Measurements from ENCODE around the gene FOXP1.

DNA sequence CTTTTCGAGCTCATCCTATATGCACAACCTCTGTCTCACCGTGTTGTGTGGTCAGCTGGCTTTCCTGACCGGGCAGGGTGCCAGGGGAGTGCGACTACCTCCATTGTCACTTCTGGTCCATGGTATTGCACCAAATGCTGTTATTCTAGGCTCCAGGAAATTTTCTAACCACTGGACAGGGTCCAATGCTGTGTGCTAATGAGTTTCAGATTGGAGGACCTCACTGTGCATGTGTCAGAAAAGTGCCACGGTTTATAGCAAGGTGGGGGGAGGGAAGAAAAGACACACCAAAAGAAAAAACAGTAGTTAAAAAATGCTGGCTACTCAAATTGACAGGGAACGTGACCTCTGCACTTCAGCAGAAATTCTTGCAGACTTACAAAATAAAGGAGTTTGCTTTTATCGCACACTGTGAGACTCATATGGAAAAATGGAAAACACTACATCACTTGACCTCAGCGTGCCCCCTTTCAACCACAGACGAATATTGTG is 480.1 kb downstream of the FOXP1 start:
- TF ChIP-seq, protein P1, sequence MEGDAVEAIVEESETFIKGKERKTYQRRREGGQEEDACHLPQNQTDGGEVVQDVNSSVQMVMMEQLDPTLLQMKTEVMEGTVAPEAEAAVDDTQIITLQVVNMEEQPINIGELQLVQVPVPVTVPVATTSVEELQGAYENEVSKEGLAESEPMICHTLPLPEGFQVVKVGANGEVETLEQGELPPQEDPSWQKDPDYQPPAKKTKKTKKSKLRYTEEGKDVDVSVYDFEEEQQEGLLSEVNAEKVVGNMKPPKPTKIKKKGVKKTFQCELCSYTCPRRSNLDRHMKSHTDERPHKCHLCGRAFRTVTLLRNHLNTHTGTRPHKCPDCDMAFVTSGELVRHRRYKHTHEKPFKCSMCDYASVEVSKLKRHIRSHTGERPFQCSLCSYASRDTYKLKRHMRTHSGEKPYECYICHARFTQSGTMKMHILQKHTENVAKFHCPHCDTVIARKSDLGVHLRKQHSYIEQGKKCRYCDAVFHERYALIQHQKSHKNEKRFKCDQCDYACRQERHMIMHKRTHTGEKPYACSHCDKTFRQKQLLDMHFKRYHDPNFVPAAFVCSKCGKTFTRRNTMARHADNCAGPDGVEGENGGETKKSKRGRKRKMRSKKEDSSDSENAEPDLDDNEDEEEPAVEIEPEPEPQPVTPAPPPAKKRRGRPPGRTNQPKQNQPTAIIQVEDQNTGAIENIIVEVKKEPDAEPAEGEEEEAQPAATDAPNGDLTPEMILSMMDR (conservative IDR thresholded peaks at IDR 0.05 in 1 of 2, IDR thresholded peaks at IDR 0.05 in 1 of 2; ENCODE audit: low read depth in 1 of 2, low read length in 2 of 2), result no peak
- no peak for TF ChIP-seq EZH2 (IDR thresholded peaks at IDR 0.05; ENCODE audit: low read length, missing control alignments)

All from fibroblast of lung (primary cell).